Lung (tissue), 12 donors: ENCODE measurements around the gene SLC26A11. TPM values are rescaled to one million over a fixed set of nuclear protein-coding genes. Genes with fewer than 3 reads are reported as not detected.

Experiments
- ATAC-seq: fragments of 200-7000 bp; cut with Tn5 transposase; one replicate; pipeline ENCODE4 v1.9.1; 2020; ENCODE audit warnings: moderate number of reproducible peaks; ENCODE audit not compliant: insufficient read depth, low FRiP score
- DNase-seq, 3 donors: peaks; one replicate each; pipeline ENCODE4 v3.0.0-alpha.2; 2013 to 2017
- H3K27ac ChIP-seq, 2 donors: one replicate each; pipeline ENCODE4 v1.5.1; 2013; ENCODE audit warnings: mild to moderate bottlenecking in 2 of 2, moderate library complexity in 2 of 2, control low read depth in 1 of 2, inconsistent platforms in 1 of 2, low read depth in 1 of 2, low read length in 1 of 2
- H3K27me3 ChIP-seq, 3 donors: one replicate each; pipeline ENCODE4 v1.5.1; 2013; ENCODE audit warnings: low read length in 2 of 3; ENCODE audit not compliant: control insufficient read depth in 3 of 3, insufficient read depth in 3 of 3
- H3K36me3 ChIP-seq, 4 donors: one replicate each; pipeline ENCODE4 v1.5.1; 2013; ENCODE audit warnings: low read length in 4 of 4, mild to moderate bottlenecking in 1 of 4, moderate library complexity in 1 of 4; ENCODE audit not compliant: control insufficient read depth in 4 of 4, insufficient read depth in 4 of 4
- H3K4me1 ChIP-seq, 5 donors: one replicate each; pipeline ENCODE4 v1.5.1; 2013; ENCODE audit warnings: low read length in 5 of 5, mild to moderate bottlenecking in 2 of 5, moderate library complexity in 1 of 5; ENCODE audit not compliant: control insufficient read depth in 5 of 5, insufficient read depth in 5 of 5
- H3K4me3 ChIP-seq: one replicate; pipeline ENCODE4 v1.5.1; 2013; ENCODE audit warnings: mild to moderate bottlenecking, control low read depth, moderate library complexity
- H3K9ac ChIP-seq, 2 donors: one replicate each; pipeline ENCODE4 v1.5.1; 2013; ENCODE audit warnings: low read length in 2 of 2, control low read depth in 1 of 2; ENCODE audit not compliant: insufficient read depth in 1 of 2
- H3K9me3 ChIP-seq, 4 donors: one replicate each; pipeline ENCODE4 v1.5.1; 2013; ENCODE audit warnings: low read length in 3 of 4, mild to moderate bottlenecking in 1 of 4, moderate library complexity in 1 of 4; ENCODE audit not compliant: control insufficient read depth in 4 of 4, insufficient read depth in 3 of 4
- WGBS, 2 donors: extraction: QIAGEN DNeasy Blood & Tissue Kit; methylation state at CpG; one replicate each; pipeline ENCODE4 v1.1.7; 2013; 5-methylcytosine and 5-hydroxymethylcytosine counted together
- polyA plus RNA-seq, 2 donors: library from polyadenylated mRNA; stranded (reverse); fragments of 200-250 nt; gene quantifications; one replicate each; pipeline ENCODE4 v1.2.1, GENCODE V29; 2013
- total RNA-seq, 2 donors: library from RNA; depleted of rRNA in 1 of 2; stranded (reverse); fragments of >200 nt in 1 of 2; gene quantifications; one replicate each; pipeline ENCODE4 v1.2.1, GENCODE V29; 2014 to 2021
- TF ChIP-seq, protein P1 (sequence below): IDR thresholded peaks from 2 replicates; pipeline ENCODE4 v1.5.1; 2012; ENCODE audit warnings: mild to moderate bottlenecking; ENCODE audit errors: control extremely low read depth, extremely low read depth
- donor health status: control.
- donor health status: control.
- donor health status: Bipolar disorder and iron deficiency.
- donor health status: healthy.
- donor health status: DM: yes; HTN: yes; CAD: no.

SLC26A11 gene
- total and polyA plus RNA-seq, 4 donors, result 25.0 to 37.0 (median 31.0) TPM

DNA sequence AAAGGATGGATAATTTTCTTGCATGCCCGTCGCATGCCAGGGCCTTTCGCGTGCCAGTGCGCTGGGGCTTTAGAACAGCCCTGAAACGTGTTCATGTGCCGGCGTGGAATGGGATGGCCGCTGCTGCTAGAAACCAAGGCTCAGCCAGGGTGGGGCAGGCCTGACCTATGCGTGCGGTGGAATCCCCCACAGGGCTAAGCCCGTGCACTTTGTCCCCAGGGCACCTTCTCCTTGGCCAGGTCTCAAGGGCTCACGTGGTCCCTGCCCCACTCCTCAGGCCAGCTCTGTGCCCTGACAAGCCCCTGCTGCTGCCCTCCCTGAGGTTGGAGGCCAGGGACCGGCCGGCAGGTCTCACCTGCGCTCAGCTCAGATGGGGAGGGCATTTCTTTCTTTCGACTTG is 27.3 kb downstream of the SLC26A11 start:
- TF ChIP-seq, protein P1, sequence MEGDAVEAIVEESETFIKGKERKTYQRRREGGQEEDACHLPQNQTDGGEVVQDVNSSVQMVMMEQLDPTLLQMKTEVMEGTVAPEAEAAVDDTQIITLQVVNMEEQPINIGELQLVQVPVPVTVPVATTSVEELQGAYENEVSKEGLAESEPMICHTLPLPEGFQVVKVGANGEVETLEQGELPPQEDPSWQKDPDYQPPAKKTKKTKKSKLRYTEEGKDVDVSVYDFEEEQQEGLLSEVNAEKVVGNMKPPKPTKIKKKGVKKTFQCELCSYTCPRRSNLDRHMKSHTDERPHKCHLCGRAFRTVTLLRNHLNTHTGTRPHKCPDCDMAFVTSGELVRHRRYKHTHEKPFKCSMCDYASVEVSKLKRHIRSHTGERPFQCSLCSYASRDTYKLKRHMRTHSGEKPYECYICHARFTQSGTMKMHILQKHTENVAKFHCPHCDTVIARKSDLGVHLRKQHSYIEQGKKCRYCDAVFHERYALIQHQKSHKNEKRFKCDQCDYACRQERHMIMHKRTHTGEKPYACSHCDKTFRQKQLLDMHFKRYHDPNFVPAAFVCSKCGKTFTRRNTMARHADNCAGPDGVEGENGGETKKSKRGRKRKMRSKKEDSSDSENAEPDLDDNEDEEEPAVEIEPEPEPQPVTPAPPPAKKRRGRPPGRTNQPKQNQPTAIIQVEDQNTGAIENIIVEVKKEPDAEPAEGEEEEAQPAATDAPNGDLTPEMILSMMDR, result no peak
- Histone ChIP-seq H3K27ac (no peak overlapping the region), H3K4me1 (no peaks in the 10 kb centered on the region), H3K9me3 (no peaks in the 10 kb centered on the region), H3K4me3 (no peak overlapping the region), H3K36me3 (peaks cover 2 to 40% (median 19%) of the 10 kb centered on the region in 4 donors), H3K9ac (no peak overlapping the region), H3K27me3 (no peaks in the 10 kb centered on the region)
- WGBS, 2 donors, result 95 to 96% methylated on average over 16 to 17 of the region's 17 CpGs
- DNase-seq (no peak), ATAC-seq (no peak)

DNA sequence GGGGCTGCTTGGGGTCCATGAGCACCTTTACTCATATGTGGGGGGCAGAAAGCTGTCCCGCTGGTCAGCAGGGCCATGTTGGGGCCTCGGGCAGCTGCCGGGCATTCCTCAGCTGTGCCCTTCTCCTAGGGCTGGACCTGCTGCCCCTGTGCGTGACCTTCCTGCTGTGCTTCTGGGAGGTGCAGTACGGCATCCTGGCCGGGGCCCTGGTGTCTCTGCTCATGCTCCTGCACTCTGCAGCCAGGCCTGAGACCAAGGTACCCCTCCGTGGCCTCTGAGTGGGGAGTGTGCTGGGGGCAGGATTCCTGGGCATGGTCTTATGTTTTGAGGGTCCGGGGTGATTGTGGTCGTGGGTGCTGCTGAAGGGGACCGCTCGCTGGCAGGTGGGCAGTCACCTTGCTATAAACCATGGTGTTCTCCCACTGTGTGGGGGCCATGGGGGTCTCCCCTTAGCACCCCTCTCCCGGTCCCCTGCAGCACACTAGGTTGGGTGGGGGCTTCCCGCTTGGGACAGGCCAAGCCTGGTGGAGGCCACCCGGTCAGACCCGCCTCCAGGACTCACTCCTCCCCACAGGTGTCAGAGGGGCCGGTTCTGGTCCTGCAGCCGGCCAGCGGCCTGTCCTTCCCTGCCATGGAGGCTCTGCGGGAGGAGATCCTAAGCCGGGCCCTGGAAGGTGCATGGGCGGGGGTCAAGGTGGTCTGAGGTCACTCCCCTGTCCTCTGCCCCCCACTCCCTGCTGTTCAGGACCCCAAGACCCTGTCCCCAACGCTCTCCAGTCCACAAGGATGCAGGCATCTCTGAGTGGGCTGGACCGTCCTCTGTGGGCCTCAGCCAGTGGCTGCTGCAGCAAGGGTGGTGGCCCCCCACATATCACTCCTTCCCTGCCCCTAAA is 28.0 kb downstream of the SLC26A11 start:
- WGBS, 2 donors, result 94 to 95% methylated on average over 22 to 23 of the region's 23 CpGs

DNA sequence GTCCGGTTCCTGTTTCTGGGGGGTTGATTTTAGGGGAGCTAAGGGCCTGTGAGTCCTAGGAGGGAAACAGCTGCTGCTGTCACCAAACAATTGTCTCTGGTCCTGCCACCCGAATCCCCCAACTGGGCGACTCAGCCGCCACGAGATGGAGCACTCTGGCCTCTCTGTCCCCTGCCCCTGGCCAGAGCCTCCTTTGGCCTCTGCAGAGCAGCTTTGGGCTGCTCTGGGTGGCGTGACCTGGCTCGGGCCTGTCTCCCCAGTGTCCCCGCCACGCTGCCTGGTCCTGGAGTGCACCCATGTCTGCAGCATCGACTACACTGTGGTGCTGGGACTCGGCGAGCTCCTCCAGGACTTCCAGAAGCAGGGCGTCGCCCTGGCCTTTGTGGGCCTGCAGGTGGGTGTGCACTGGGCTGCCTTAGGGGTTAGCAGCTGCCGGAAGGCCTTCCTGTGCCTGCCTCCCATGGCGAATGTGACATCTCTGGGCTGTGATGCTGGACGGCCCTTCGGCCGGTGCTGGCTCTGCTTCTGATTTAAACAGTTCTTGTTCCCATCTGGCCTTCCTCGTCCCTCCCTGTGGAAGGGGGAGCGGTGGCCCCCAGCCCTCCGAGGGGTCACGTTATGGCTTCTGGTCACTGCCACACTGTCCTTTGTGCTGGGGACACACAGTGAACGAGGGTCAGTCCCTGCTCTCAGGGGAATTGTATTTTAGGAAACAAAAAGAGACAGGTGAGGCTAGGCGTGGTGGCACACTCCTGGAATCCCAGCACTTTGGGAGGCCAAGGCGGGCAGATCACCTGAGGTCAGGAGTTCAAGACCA is 28.9 kb downstream of the SLC26A11 start:
- WGBS, 2 donors, result 92 to 94% methylated on average over 26 of the region's 26 CpGs
- no peak overlapping the region for H3K4me3 ChIP-seq
- H3K4me1 ChIP-seq, result no peaks in the 10 kb centered on the region
- TF ChIP-seq, protein P1, result no peak
- no peak overlapping the region for H3K27ac ChIP-seq
- H3K27me3 ChIP-seq, result no peaks in the 10 kb centered on the region
- DNase-seq (no peak), ATAC-seq (no peak)
- H3K36me3 ChIP-seq, result peaks cover 2 to 34% (median 20%) of the 10 kb centered on the region in 4 donors
- H3K9ac ChIP-seq, result no peak overlapping the region
- no peaks in the 10 kb centered on the region for H3K9me3 ChIP-seq

More for the DNA sequence above, 28.0 kb downstream of the SLC26A11 start:
- TF ChIP-seq, protein P1, result no peak
- no peaks in the 10 kb centered on the region for H3K9me3 ChIP-seq
- H3K27me3 ChIP-seq, result no peaks in the 10 kb centered on the region
- no peak for DNase-seq
- H3K36me3 ChIP-seq, result peaks cover 2 to 39% (median 20%) of the 10 kb centered on the region in 4 donors
- ATAC-seq, result no peak
- H3K4me3 ChIP-seq, result no peak overlapping the region
- H3K4me1 ChIP-seq, result no peaks in the 10 kb centered on the region
- no peak overlapping the region for H3K9ac ChIP-seq
- H3K27ac ChIP-seq, result no peak overlapping the region
